Activated CD8-positive, alpha-beta T cell treated with anti-CD3 and anti-CD28 coated beads for 36 hours (primary cell): Measurements from ENCODE around the gene CDA. TPM values are rescaled to one million over a fixed set of nuclear protein-coding genes. Genes with fewer than 3 reads are reported as not detected.

Experiments
- ATAC-seq: fragments of 200-7000 bp; cut with Tn5 transposase; one replicate; pipeline ENCODE4 v1.10.0; 2021; ENCODE audit warnings: mild to moderate bottlenecking, moderate library complexity
- CTCF ChIA-PET: fragments of 350-600 bp; sonication (Branson Sonifier 250); formaldehyde crosslinking; loops from one replicate; lab custom pipeline; 2021; ENCODE audit warnings: antibody characterized with exemption; lab: Charles Lee
- POLR2A ChIA-PET: fragments of 350-600 bp; sonication (Branson Sonifier 250); formaldehyde crosslinking; loops from one replicate; lab custom pipeline; 2021; ENCODE audit warnings: antibody characterized with exemption; lab: Charles Lee
- DNase-seq: peaks from one replicate; pipeline ENCODE4 v3.0.0-alpha.2; 2020
- H3K27ac Mint-ChIP-seq: one replicate; pipeline ENCODE4 v1.8.0; 2021; ENCODE audit warnings: mild to moderate bottlenecking, mixed read lengths
- H3K27me3 Mint-ChIP-seq: one replicate; pipeline ENCODE4 v1.8.0; 2021; ENCODE audit warnings: mixed read lengths
- H3K36me3 Mint-ChIP-seq: one replicate; pipeline ENCODE4 v1.8.0; 2021; ENCODE audit warnings: low read depth, mixed read lengths
- H3K4me1 Mint-ChIP-seq: one replicate; pipeline ENCODE4 v1.8.0; 2021; ENCODE audit warnings: low read depth, mixed read lengths
- H3K4me3 Mint-ChIP-seq: one replicate; pipeline ENCODE4 v1.8.0; 2021; ENCODE audit warnings: mild to moderate bottlenecking, moderate library complexity, mixed read lengths
- H3K9me3 Mint-ChIP-seq: one replicate; pipeline ENCODE4 v1.8.0; 2021; ENCODE audit warnings: mixed read lengths
- CTCF ChIP-seq: fragments of 200-600 bp; IDR thresholded peaks from one replicate; pipeline ENCODE4 v1.8.0; 2022; ENCODE audit warnings: antibody characterized with exemption, mild to moderate bottlenecking
- intact Hi-C: fragments of 100-400 bp; cut with micrococcal nuclease; formaldehyde crosslinking; loops from one replicate; pipeline ENCODE4 v1.10.0; 2022
- total RNA-seq, 2 experiments: library from RNA; stranded (reverse); gene quantifications; one replicate each; pipeline ENCODE4 v1.2.3, GENCODE V29; 2021

The CDA gene
- total RNA-seq, 2 experiments from 2014 or later: not detected

- no peaks in the 10 kb centered on the region for H3K36me3 Mint-ChIP-seq
- TF ChIP-seq CTCF: no peak
- H3K4me3 Mint-ChIP-seq: no peak overlapping the region
- ATAC-seq (no peak), DNase-seq (no peak)
- H3K9me3 Mint-ChIP-seq: no peaks in the 10 kb centered on the region
- CTCF ChIA-PET: interaction anchor here (0.9 to 1.2 kb wide), 2 partner anchors 9 to 53 kb away, joined by 3 to 4 read pairs; no protein-coding TSS in a partner anchor
- no peaks in the 10 kb centered on the region for H3K4me1 Mint-ChIP-seq
- intact Hi-C loops: loop anchor here (5.0 kb wide), 1 partner anchor 121 kb away; no protein-coding TSS in a partner anchor
- H3K27ac Mint-ChIP-seq: no peak overlapping the region
- H3K27me3 Mint-ChIP-seq: no peaks in the 10 kb centered on the region
- POLR2A ChIA-PET: interaction anchor here (1.2 kb wide), 1 partner anchor 17 kb away, joined by 5 read pairs; the partner anchor contains the start of gene DDOST
Measured at GRCh38 chr1:20643080-20643479, 54.2 kb downstream of the CDA start.

- Mint-ChIP-seq H3K36me3 (peaks cover 7% of the 10 kb centered on the region), H3K27me3 (no peaks in the 10 kb centered on the region), H3K9me3 (no peaks in the 10 kb centered on the region), H3K4me1 (no peaks in the 10 kb centered on the region), H3K4me3 (no peak overlapping the region), H3K27ac (no peak overlapping the region)
- no peak for TF ChIP-seq CTCF
- DNase-seq: no peak
- ChIA-PET POLR2A (no interaction called here), CTCF (no interaction called here)
- intact Hi-C loops: loop anchor here (5.0 kb wide), 1 partner anchor 122 kb away; no protein-coding TSS in a partner anchor
- no peak for ATAC-seq
Measured at GRCh38 chr1:20644416-20644815, 55.5 kb downstream of the CDA start.

GRCh38 chr1:20645414-20645813 is 56.5 kb downstream of the CDA start:
- no peak for DNase-seq
- Mint-ChIP-seq H3K36me3 (peaks cover 14% of the 10 kb centered on the region), H3K27ac (no peak overlapping the region), H3K27me3 (no peaks in the 10 kb centered on the region), H3K9me3 (no peaks in the 10 kb centered on the region), H3K4me3 (no peak overlapping the region), H3K4me1 (no peaks in the 10 kb centered on the region)
- intact Hi-C loops: no loop called here
- ATAC-seq: no peak
- POLR2A ChIA-PET: interaction anchor here (0.6 to 0.9 kb wide), 3 partner anchors 14 to 206 kb away, joined by 3 read pairs; no protein-coding TSS in a partner anchor
- no peak for TF ChIP-seq CTCF
- CTCF ChIA-PET: interaction anchor here (0.7 to 2.1 kb wide), 4 partner anchors 12 to 123 kb away, joined by 3 to 5 read pairs (median 4); no protein-coding TSS in a partner anchor

DNA sequence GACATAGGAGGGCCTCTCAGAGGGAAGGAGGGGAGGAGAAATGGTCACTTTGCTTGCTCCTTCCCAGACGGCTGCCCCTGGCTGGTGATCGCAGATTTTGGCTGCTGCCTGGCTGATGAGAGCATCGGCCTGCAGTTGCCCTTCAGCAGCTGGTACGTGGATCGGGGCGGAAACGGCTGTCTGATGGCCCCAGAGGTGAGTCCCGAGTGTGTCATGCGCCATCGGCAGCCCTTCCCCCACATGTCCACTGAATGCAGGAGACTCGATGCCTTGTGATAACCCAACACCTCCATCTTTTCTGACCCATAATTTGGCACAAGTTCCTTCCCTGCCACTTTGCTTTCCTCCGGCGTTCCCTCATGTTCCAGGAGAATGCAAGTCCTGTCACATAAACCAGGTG is 59.5 kb downstream of the CDA start:
- H3K9me3 Mint-ChIP-seq: no peaks in the 10 kb centered on the region
- no peak overlapping the region for H3K4me3 Mint-ChIP-seq
- no peak for TF ChIP-seq CTCF
- intact Hi-C loops: no loop called here
- no peaks in the 10 kb centered on the region for H3K27me3 Mint-ChIP-seq
- H3K36me3 Mint-ChIP-seq: peaks cover 38% of the 10 kb centered on the region
- no peaks in the 10 kb centered on the region for H3K4me1 Mint-ChIP-seq
- ATAC-seq (no peak), DNase-seq (no peak)
- ChIA-PET POLR2A (interaction anchor here (1.1 to 3.8 kb wide), 3 partner anchors 10 to 14 kb away, joined by 3 to 19 read pairs (median 6); no protein-coding TSS in a partner anchor), CTCF (interaction anchor here (1.1 kb wide), 2 partner anchors 14 to 75 kb away, joined by 3 read pairs; no protein-coding TSS in a partner anchor)
- no peak overlapping the region for H3K27ac Mint-ChIP-seq

DNA sequence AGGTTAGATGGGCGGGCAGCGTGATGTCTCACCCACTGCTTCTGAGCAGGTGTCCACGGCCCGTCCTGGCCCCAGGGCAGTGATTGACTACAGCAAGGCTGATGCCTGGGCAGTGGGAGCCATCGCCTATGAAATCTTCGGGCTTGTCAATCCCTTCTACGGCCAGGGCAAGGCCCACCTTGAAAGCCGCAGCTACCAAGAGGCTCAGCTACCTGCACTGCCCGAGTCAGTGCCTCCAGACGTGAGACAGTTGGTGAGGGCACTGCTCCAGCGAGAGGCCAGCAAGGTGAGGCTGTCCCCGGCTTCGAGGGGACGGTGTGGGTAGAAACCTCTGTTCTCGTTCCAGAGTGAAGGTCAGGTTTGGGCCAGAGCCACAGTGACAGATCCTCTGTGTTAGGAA is 60.0 kb downstream of the CDA start:
- ChIA-PET POLR2A (interaction anchor here (3.8 kb wide), 1 partner anchor 10 kb away, joined by 19 read pairs; no protein-coding TSS in a partner anchor), CTCF (interaction anchor here (1.1 to 1.6 kb wide), 3 partner anchors 15 to 75 kb away, joined by 3 read pairs; no protein-coding TSS in a partner anchor)
- H3K27me3 Mint-ChIP-seq: no peaks in the 10 kb centered on the region
- peaks cover 43% of the 10 kb centered on the region for H3K36me3 Mint-ChIP-seq
- no peak overlapping the region for H3K4me3 Mint-ChIP-seq
- H3K9me3 Mint-ChIP-seq: no peaks in the 10 kb centered on the region
- intact Hi-C loops: no loop called here
- no peak for TF ChIP-seq CTCF
- H3K27ac Mint-ChIP-seq: no peak overlapping the region
- ATAC-seq (no peak), DNase-seq (no peak)
- H3K4me1 Mint-ChIP-seq: no peaks in the 10 kb centered on the region
